Left renal cortex interstitium (tissue), 4 donors: ENCODE measurements around the gene FAM124A. TPM values are rescaled to one million over a fixed set of nuclear protein-coding genes. Genes with fewer than 3 reads are reported as not detected.

Experiments used
- DNase-seq, 4 donors: peaks; one replicate each; pipeline ENCODE4 v3.0.0-alpha.2; 2013; ENCODE audit warnings: low read depth in 4 of 4, low spot score in 2 of 4, missing footprints in 1 of 4
- polyA plus RNA-seq, 4 donors: library from polyadenylated mRNA; unstranded; fragments of 120-200 nt; gene quantifications; one replicate each; pipeline ENCODE4 v1.2.1, GENCODE V29; 2013; ENCODE audit not compliant: insufficient read length in 4 of 4

Gene FAM124A
- polyA plus RNA-seq, 4 donors = 4.2 to 5.3 (median 4.6) TPM

DNA sequence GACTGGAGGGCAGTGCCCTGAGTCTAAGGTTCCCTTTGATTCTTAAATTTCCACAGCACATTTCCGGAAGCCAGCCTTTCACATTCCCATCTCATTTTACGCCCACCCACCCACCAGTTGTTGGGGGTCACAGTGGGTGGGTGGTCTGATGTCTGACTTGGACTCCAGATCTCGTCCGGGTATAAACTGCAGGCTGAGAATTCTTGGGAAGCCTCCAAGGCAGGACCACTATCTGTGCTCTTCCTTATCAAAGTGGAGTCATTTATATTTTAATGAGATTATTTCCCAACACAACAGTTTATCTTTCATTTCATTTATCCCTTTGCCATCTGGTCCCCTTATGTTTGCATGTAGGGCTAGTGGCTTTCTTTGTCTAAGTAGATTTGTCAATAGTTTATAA is 3.6 kb upstream of the FAM124A start:
- DNase-seq = no peak

DNA sequence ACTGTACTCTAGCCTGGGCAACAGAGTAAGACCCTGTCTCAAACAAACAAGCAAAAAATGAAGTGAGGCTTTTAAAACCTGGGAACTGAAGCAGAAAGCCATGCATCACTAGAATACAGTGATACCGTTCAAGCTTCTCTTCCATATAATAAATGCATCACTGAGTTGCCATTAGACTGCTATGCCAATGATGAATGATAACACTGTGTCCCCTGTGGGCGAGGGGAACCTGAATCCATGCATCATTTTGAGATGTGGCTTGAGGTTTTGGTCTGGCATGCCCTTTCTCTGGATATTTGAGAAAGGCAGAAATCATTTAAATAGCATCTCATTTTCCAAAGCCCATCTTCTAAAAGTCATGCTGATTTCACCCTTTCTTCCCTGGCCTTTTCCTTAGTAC is 1.5 kb upstream of the FAM124A start:
- DNase-seq = no peak

DNA sequence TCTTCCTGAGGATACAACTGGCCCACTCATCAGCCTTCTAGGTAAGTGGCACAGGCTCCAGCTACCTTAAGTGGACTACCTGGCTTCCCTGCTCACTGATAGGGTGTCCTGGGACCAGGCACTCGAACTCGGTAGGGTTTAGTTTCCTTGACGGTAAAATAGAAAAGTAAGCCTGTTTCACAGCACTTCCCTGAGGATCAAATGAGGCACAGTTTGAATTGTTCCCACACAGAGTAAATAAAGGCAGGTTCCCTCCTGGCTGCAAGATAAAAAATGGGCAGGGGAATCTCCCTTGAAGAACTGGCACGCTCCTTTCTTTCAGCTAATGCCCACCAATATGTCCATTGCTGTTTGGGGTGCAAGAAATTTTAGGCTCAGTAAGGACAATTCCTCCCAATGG is 1.1 kb upstream of the FAM124A start:
- DNase-seq = no peak

DNA sequence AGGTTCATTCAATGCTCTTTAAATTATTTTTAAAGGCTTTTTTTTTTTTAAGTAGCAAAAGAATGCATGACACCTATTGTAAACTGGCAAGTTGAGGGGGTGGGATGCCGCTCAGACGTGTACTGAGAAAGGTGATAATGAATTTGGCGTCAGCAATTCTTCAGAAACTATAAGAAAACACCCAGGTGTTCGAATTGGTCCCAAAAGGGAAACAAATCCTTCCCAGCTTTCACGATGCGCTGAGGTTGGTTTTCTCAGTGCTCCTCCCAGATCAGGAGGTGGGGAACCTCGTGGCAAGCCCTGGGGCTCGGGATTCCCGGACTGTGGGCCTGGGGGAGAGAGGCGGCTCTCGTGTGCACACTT is 543 bp upstream of the FAM124A start:
- DNase-seq = no peak

DNA sequence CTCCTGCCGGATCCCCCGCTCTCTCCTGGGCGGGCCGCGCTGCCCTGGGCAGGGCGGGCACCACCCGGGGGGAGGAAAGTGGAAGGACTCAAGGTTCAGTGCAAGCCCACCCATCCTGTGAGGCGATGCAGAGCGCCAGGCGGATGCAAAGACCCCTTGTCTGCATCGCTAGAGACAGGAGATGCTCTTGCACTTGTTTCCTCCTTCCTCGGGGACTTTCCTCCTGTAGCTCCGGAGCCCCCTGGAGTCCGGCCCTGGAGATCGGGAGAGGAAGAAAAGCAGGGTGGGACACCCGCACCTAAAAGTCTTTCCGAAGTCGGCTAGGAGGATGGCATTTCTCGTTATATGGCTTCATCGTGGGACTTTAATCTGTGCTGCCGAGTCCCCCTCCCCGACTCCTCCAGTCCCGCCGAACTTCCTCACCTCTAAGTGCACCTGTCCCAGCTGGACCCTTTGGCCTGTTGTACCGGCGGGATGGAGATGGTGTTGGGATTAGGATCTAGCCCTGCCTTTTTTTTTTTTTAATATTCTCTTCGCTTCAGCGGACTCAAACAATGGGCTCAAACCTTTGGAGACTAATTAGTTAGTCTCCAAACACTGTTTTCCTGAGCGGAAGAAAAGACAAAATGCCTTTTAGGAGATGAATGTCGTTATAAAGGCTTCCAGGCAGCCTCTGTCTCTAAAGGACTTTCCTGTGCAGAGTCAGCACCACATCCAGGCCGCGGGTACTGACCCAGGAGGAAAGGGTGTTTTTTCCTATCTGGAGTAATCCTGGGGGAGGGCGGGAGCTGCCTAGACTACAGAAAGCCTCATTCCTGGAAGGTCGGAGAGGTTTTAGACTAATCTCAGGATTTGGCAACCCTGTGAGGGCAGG is 725 bp downstream of the FAM124A start:
- no peak for DNase-seq

DNA sequence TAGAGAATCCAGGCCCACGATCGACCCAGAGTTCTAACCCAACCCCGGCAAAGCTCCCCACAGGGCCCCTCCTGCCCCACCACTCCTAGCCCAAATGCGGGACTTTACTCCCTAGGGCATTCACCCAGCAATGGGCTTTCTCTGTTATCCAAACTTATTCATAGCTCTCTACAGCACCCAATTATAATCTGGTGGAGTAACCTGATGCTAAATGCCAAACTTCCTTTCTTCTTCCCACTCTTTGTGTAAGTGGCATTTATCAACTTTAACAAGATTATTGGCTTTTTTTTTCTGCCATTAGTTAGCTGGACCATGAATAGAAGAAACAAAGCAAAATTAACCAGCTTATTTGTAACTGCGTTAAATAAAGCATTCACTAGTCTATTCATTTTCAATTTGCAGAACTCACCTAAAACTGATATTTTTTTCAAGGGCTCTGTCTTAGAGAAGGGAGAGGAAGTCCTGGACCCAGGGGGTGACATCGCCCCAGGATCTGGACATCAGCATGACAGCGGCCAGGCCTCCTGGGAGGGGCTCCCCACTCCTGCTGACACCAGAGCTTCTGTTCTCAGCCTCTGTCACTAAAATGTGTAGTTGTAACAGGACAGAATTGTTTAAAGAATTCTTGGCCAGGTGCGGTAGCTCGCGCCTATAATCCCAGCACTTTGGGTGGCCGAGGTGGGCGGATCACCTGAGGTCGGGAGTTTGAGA is 1.5 kb downstream of the FAM124A start:
- no peak for DNase-seq

DNA sequence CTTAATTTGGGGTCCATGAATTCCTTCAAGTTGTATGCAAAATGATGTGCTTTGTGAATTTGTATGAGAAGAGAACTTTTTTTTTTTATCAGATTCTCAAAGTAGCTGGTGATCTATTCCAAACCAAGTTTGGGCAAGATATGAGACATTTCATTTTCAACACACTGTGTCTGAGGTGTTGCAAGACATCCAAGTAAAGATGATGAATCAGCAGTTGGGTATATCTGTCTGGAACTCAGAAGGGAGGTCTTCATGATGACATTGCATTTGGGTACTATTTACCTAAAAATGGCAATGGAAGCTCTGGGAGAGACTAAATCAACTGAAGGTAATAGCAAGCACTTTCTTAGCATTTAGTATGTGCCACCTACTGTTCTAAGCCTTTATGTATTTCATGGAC is 2.8 kb downstream of the FAM124A start:
- no peak for DNase-seq

DNA sequence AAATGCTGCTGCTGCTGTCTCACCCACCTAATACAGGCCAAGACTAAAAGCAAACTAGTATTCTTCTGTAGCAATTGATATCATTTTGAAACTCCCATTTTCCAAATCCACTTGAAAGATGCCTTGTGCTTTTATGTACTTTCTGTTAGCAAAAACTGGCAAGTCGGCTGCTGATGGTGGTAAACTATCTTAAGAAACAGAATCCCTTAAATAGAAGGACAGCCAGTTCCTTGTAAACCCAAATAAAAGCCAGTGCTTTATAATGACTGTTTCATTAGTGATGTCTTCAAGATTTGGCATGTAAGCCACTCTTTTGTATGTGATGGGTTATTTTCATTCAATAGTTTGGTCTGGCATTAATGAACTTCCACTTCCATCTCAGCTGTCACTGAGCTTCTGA is 5.2 kb downstream of the FAM124A start:
- DNase-seq = no peak

DNA sequence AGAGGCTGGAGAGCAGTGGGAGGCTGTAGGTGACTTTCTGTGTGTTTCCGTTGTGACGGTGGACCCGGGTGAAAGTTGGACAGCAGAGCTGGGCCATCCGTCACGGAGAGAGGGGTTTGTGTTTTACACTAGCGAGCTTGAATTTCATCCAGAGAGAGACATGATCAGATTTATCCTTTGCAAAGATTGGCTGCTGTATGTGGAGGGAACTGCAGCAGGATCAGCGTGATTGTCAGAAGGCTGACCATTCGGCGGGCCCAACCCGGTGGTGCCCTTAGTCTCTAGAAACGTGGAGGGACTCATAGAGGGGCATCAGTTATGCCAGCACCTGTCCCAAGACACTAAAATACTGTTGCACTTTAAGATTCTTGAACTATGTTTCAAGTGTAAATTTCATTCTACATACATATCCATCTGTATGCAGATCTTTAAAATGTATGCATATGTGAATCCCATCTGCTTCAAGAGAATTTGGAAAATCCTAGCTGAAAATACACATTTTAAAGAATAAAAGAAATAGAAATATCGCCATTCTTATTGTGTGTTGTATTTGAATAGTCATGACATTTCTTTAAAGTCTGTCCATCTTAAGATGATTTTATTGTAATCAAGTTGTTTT is 7.0 kb downstream of the FAM124A start:
- no peak for DNase-seq

DNA sequence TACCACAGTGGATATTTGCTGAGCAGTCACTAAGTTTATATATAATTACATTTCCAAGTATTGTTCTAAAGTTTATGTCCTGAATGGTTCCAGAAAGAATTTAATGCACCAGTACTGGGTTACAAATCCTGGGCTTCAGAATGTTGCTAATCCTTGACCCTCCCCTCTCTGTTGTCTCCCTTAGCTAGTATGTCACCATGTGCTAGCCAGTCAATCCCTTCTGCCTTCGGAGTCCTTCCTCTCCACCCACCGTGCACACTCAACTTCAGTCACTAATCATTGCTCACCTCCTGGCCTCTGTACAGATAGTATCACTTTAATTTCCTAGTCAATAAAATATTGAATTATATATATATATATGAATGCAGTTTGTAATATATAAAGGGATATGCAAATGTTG is 7.5 kb downstream of the FAM124A start:
- DNase-seq = no peak

DNA sequence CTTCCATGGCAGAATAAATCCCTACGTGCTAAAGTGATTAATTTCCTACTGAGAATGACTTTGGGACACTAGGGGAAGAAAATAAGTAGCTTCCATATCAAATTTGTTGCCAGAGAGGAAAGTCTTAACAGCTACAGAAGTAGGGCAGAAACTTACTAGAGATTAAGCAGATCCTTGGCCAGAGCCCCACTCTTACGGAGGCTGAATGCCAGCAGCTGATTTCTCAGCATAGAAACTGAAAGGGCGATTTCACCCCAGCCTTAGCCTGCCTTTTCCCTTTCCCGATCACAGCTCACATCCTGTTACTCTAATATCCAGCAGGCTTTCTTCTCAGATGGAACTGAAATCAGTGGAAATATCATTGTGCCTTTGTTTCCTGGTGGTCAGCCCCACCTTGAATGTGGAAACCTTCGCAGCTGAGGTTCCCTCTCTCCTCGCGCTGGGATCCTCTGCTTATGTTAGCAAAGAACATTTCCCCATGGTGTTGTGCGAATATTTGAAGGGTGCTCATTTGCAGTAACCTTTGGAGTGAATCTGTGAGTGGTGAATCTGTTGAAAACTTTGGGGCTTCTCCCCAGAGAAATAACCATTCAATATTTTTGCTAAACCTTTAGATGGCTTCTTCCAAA is 8.4 kb downstream of the FAM124A start:
- DNase-seq = no peak

DNA sequence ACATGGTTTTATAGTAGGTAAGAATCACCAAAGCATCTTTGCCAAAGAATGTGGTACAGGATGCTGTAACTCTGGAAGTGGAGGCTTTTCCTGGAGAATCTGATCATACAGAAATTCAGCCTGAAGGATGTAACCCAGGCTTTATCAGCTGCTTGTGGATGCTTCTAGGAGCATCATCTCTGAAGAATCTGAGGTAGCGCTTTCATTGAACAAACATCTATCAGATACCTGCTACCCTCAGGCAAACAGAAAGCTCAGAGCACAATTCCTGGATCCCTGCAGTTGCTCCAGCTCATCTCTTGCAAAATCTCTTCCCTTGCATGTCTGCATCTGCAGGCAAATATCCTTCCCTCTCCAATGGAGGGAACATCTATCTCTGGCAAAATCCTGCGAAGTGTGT is 9.3 kb downstream of the FAM124A start:
- DNase-seq = no peak

DNA sequence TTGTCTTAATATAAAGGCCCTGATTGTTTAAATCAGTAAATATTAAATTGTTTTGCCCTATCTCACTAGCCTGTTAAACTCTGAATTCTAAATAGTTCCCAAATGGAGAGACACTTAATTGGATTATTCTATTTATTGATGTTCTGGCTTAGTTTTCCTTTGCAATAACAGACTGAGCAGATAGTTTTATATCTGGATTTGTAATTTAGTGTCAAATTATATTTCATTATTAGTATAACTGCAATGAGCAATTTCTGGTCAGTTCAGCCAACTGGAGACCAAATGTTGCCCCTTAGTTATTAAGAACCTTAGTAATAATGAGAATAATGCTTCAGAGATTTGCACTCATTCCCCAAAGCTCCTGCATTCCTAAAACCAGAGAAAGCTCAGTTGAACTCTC is 10.1 kb downstream of the FAM124A start:
- no peak for DNase-seq

DNA sequence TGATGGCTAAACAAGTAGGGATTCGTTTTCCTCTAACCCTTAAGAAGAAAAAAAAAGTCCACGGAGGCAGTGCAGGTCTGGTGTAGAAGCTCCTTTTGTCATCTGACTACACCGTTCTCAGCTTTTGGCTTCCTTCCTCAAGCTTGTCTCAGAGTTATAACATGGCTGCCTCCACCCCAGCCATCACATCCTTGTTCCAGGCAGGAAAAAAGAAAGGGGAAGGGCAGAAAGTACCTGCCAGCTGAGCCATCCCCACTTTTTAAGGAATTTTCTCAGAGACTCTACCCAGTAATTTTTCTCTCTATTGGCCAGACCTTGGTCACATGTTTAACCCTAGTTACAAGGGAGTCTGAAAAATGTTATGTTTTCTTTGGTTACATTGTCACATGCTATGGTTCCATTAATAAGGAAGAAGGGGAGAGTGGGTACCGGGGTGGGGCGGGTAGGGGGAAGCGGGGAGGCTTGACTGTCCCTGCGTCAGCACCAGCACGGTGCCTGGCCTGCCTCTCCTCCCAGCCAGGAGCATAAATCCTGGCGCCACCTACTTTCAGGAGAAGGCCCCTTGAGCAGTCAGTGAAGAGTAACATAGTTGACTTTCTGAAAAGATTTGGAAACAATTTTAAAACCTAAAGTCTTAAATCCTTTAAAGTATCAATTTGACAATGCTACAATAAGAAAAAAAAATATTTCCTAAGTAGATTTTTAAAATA is 11.1 kb downstream of the FAM124A start:
- no peak for DNase-seq

DNA sequence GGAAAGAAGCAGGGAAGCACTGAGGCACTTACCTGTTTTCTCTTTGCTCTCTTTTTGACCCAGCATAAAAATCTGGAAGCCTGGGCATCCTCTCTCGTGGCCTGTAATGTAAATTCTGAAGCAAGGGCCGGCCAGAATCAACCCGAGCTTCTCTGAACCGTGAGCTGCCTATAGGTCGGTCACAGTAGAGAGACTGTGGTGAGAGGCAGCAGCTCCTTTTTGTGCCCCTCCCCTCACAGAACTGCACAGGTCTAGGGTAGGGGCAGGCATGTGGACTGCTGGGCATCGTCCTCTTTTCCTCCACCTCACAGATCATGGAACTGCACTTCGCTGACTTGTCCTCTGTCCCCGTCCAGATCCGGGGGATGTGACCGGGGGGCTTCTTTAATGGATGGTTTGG is 12.5 kb downstream of the FAM124A start:
- DNase-seq = no peak

DNA sequence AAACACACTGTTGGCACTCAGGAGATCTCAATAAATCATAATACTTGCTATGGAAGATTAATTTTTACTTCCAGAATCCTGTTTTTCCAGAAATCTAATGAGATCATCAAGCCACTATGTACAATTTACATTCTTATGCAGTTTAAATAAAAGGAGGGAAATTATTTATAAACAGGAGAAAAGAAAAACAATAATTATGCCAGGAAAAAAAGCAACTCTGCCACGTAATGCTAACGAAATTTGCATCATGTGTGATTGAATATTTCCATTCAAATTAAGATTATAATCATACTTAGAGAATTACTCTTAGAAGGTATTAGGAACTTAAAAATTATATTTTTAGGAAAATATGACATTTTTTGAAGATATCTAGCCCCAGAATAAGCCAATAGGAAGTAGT is 13.0 kb downstream of the FAM124A start:
- DNase-seq = no peak

DNA sequence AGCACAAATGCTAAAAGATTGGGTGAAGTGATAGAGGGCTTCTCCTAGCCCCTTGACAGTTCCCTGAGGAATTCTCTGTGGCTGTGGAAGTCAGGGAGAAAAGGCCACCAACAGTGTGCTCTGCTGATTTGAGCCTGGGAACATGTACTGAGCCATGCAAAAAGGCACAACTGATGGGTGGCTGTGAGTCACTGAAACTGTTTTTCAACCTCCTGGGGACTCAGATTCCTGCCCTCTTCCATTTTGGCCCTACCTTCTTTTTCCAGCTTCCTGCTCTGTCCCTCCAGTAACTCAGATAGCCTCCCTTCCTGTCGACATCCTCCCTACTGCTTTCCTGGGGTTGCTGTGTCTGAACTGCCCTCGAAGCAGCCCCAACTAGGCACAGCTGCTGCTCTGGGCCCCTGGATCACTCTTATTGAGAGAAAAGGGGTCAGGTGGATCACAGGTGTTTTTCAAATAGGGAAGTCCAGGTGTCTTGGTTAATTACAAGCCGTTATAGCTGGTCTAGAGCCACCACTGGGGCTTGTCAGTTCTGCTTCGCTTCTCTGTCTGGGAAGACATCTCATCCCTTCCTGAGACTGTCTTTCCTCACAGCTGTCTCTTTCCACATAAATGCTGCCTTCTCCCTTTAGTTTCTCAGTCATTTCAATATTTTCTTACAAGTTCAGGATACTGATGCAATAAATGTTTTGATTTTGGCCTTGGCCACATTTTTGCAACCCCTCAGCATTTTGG is 13.7 kb downstream of the FAM124A start:
- DNase-seq = no peak

DNA sequence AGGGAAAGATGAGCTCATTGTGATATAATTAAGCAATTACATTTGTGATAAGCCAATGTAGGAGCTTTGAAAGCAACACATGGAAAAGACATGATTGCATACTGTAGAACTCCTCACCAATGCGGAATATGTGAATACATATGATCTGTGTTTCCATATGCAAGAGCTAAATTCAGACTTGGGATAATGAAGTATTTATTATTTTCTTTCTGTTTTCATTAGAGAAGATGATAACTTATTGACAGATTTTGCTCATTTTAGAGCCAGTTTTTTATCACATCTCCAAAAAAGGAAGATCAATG is 14.2 kb downstream of the FAM124A start:
- DNase-seq = no peak

DNA sequence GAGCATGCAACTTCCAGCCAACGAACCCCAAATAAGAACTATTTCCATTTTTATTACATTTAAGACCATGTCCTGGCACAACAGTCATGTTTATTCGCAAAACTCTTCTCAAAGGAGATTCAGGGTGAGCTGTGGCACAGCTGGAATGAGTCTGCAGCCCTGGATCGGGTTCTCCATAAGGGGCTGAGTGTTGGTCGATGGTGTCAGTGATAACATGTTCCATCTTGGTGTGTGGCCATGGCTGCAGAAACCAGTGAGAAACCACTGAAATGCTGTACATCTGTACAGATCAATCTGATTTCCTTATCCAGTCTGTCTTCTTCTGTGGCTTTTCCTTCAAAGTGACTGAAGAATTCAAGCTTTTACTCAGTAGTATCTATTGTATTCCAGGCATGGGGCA is 15.2 kb downstream of the FAM124A start:
- DNase-seq = no peak

DNA sequence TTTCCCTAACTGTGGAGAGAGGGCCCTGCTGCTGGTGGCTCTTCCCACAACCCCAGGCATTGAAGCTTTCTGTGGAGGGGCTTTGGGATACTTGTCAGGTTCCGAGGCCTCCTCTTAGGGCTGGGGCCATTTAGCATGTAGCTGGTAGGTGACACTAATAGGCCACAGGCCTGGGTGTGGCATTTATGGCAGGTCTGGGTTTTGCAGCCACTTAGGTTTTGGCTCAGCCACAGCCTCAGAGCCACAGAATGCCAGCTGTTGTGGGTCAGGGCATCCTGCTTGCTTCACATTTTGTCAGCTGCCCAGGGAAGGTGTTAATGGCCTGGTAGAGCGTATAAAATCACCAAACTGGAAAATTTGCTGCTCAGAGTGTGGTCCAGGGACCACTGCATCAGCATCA is 15.7 kb downstream of the FAM124A start:
- no peak for DNase-seq
